ENCODE results near the gene ACTN4. TPM values are rescaled to one million over a fixed set of nuclear protein-coding genes. Genes with fewer than 3 reads are reported as not detected.
A peak's percentile ranks its signal among the peaks of the same experiment; 100 is the strongest.
"Not testable (repeated sequence)": the region's sequence is repeated elsewhere in the genome, so short reads cannot be mapped to it uniquely, and the experiment has no call there.

ACTN4 gene
- 100 to 1,000 TPM; 267 to 270 TPM for total RNA-seq

GRCh38 chr19:38647368-38647965 lies at the start of gene ACTN4:
ACTN4 (plus strand) TSS chr19:38647649; CDS start chr19:38647746, 97 bp downstream.
- Mint-ChIP-seq H3K4me3 (peak within 1 kb of the TSS; percentile 94), H3K27me3 (no peaks in the 10 kb centered on the region), H3K9me3 (no peaks in the 10 kb centered on the region), H3K27ac (peak within 1 kb of the TSS; percentile 53), H3K36me3 (peaks cover 4% of the 10 kb centered on the region), H3K4me1 (ENCODE audit: low read depth) (peaks cover 36% of the 10 kb centered on the region)
- CTCF ChIA-PET = interaction anchor here (0.6 to 2.9 kb wide), 10 partner anchors 9 to 283 kb away, joined by 3 to 22 read pairs (median 6); partner anchors contain the start of genes FAM98C, MAP4K1, MRPS12 and SARS2
- POLR2A ChIA-PET = interaction anchor here (0.7 to 1.9 kb wide), 8 partner anchors 9 to 283 kb away, joined by 3 to 9 read pairs (median 4); partner anchors contain the start of genes EIF3K, MRPS12 and SARS2
- intact Hi-C loops (cut with micrococcal nuclease) = loop anchor here (1.0 to 2.0 kb wide), 4 partner anchors 10 to 283 kb away; partner anchors contain the start of genes EIF3K, MRPS12 and SARS2
- DNase-seq = peak; percentile 100

- no peak for DNase-seq
- H3K36me3 Mint-ChIP-seq = peaks cover 37% of the 10 kb centered on the region
- intact Hi-C loops (cut with micrococcal nuclease) = no loop called here
- no peak overlapping the region for H3K4me3 Mint-ChIP-seq
- ChIA-PET POLR2A (no interaction called here), CTCF (no interaction called here)
- H3K9me3 Mint-ChIP-seq = no peaks in the 10 kb centered on the region
- no peaks in the 10 kb centered on the region for H3K4me1 Mint-ChIP-seq (ENCODE audit: low read depth)
- H3K27me3 Mint-ChIP-seq = no peaks in the 10 kb centered on the region
- no peak overlapping the region for H3K27ac Mint-ChIP-seq
These were observed 47.7 kb upstream of the ACTN4 start for GRCh38 chr19:38599722-38600121.

GRCh38 chr19:38602856-38603255 lies 44.6 kb upstream of the ACTN4 start:
- H3K27ac Mint-ChIP-seq; H3K27me3 Mint-ChIP-seq; intact Hi-C loops (cut with micrococcal nuclease); POLR2A ChIA-PET; CTCF ChIA-PET; H3K9me3 Mint-ChIP-seq; DNase-seq; H3K4me1 Mint-ChIP-seq (ENCODE audit: low read depth); H3K4me3 Mint-ChIP-seq: not testable (repeated sequence)
- H3K36me3 Mint-ChIP-seq = peaks cover 24% of the 10 kb centered on the region

GRCh38 chr19:38606131-38606530 lies 41.3 kb upstream of the ACTN4 start:
- H3K36me3 Mint-ChIP-seq = peaks cover 25% of the 10 kb centered on the region
- H3K27ac Mint-ChIP-seq = no peak overlapping the region
- H3K9me3 Mint-ChIP-seq = no peaks in the 10 kb centered on the region
- POLR2A ChIA-PET = no interaction called here
- CTCF ChIA-PET = interaction anchor here (0.6 kb wide), 1 partner anchor 248 kb away, joined by 6 read pairs; no protein-coding TSS in a partner anchor
- no peak for DNase-seq
- intact Hi-C loops (cut with micrococcal nuclease) = no loop called here
- no peak overlapping the region for H3K4me3 Mint-ChIP-seq
- no peaks in the 10 kb centered on the region for H3K4me1 Mint-ChIP-seq (ENCODE audit: low read depth)
- H3K27me3 Mint-ChIP-seq = no peaks in the 10 kb centered on the region

- no peak overlapping the region for H3K27ac Mint-ChIP-seq
- intact Hi-C loops (cut with micrococcal nuclease) = loop anchor here (10.0 kb wide), 2 partner anchors 209 to 321 kb away; partner anchors contain the start of genes FAM98C, MRPS12 and SARS2
These were observed 33.2 kb upstream of the ACTN4 start for GRCh38 chr19:38614289-38614688.

GRCh38 chr19:38615007-38615581 lies 32.4 kb upstream of the ACTN4 start:
- no peaks in the 10 kb centered on the region for H3K9me3 Mint-ChIP-seq
- POLR2A ChIA-PET = no interaction called here
- CTCF ChIA-PET = interaction anchor here (0.6 to 9.6 kb wide), 2 partner anchors 20 to 36 kb away, joined by 3 to 80 read pairs; no protein-coding TSS in a partner anchor
- H3K27me3 Mint-ChIP-seq = no peaks in the 10 kb centered on the region
- H3K4me3 Mint-ChIP-seq = peak overlapping the region; percentile 54
- intact Hi-C loops (cut with micrococcal nuclease) = loop anchor here (5.0 to 10.0 kb wide), 3 partner anchors 58 to 320 kb away; partner anchors contain the start of genes FAM98C, MRPS12 and SARS2
- DNase-seq = no peak
- peaks cover 37% of the 10 kb centered on the region for H3K4me1 Mint-ChIP-seq (ENCODE audit: low read depth)
- H3K27ac Mint-ChIP-seq = peak overlapping the region; percentile 66
- H3K36me3 Mint-ChIP-seq = peaks cover 36% of the 10 kb centered on the region

More at GRCh38 chr19:38614289-38614688, 33.2 kb upstream of the ACTN4 start:
- H3K4me1 Mint-ChIP-seq (ENCODE audit: low read depth) = peaks cover 32% of the 10 kb centered on the region
- ChIA-PET POLR2A (no interaction called here), CTCF (interaction anchor here (0.6 to 9.6 kb wide), 2 partner anchors 21 to 59 kb away, joined by 3 to 80 read pairs; no protein-coding TSS in a partner anchor)
- H3K4me3 Mint-ChIP-seq = no peak overlapping the region
- no peak for DNase-seq
- no peaks in the 10 kb centered on the region for H3K9me3 Mint-ChIP-seq
- no peaks in the 10 kb centered on the region for H3K27me3 Mint-ChIP-seq
- H3K36me3 Mint-ChIP-seq = peaks cover 37% of the 10 kb centered on the region

- no peaks in the 10 kb centered on the region for H3K27me3 Mint-ChIP-seq
- intact Hi-C loops (cut with micrococcal nuclease) = loop anchor here (5.0 to 10.0 kb wide), 3 partner anchors 59 to 319 kb away; partner anchors contain the start of genes FAM98C, MRPS12 and SARS2
- POLR2A ChIA-PET = no interaction called here
- peaks cover 31% of the 10 kb centered on the region for H3K36me3 Mint-ChIP-seq
- H3K9me3 Mint-ChIP-seq = no peaks in the 10 kb centered on the region
- H3K27ac Mint-ChIP-seq = peak overlapping the region; percentile 92
- DNase-seq = peak; percentile 36
- CTCF ChIA-PET = interaction anchor here (4.8 to 9.6 kb wide), 3 partner anchors 19 to 213 kb away, joined by 20 to 80 read pairs (median 50); partner anchors contain the start of gene FAM98C
- H3K4me1 Mint-ChIP-seq (ENCODE audit: low read depth) = peaks cover 41% of the 10 kb centered on the region
- H3K4me3 Mint-ChIP-seq = peak overlapping the region; percentile 99
These were observed 31.2 kb upstream of the ACTN4 start for GRCh38 chr19:38616265-38616664.

GRCh38 chr19:38617283-38617763 lies 30.1 kb upstream of the ACTN4 start:
- Mint-ChIP-seq H3K27me3 (no peaks in the 10 kb centered on the region), H3K4me1 (ENCODE audit: low read depth) (peaks cover 44% of the 10 kb centered on the region), H3K9me3 (no peaks in the 10 kb centered on the region), H3K4me3 (peak overlapping the region; percentile 99), H3K36me3 (peaks cover 37% of the 10 kb centered on the region), H3K27ac (peak overlapping the region; percentile 92)
- intact Hi-C loops (cut with micrococcal nuclease) = loop anchor here (5.0 to 10.0 kb wide), 3 partner anchors 60 to 317 kb away; partner anchors contain the start of genes FAM98C, MRPS12 and SARS2
- DNase-seq = peak; percentile 51
- ChIA-PET CTCF (interaction anchor here (0.8 to 9.6 kb wide), 7 partner anchors 16 to 214 kb away, joined by 4 to 80 read pairs (median 20); partner anchors contain the start of genes ACTN4 and FAM98C), POLR2A (interaction anchor here (0.8 to 2.0 kb wide), 3 partner anchors 30 to 215 kb away, joined by 3 to 6 read pairs (median 3); partner anchors contain the start of genes ACTN4 and FAM98C)

- peak; percentile 86 for DNase-seq
- Mint-ChIP-seq H3K27ac (peak within 1 kb of the TSS; percentile 92), H3K4me1 (ENCODE audit: low read depth) (peaks cover 39% of the 10 kb centered on the region), H3K36me3 (peaks cover 34% of the 10 kb centered on the region), H3K27me3 (no peaks in the 10 kb centered on the region), H3K4me3 (peak within 1 kb of the TSS; percentile 99), H3K9me3 (no peaks in the 10 kb centered on the region)
- ChIA-PET CTCF (interaction anchor here (0.8 to 9.6 kb wide), 12 partner anchors 17 to 794 kb away, joined by 3 to 80 read pairs (median 6); partner anchors contain the start of genes ACTN4, FAM98C, MRPS12 and PLEKHG2), POLR2A (interaction anchor here (0.8 to 2.0 kb wide), 12 partner anchors 10 to 312 kb away, joined by 3 to 9 read pairs (median 4); partner anchors contain the start of genes ACTN4, CATSPERG, FAM98C and PSMD8)
- intact Hi-C loops (cut with micrococcal nuclease) = loop anchor here (1.0 to 10.0 kb wide), 5 partner anchors 19 to 317 kb away; partner anchors contain the start of genes FAM98C, MRPS12 and SARS2
These were observed 29.5 kb upstream of the ACTN4 start, which contains the start of gene MAP4K1 for GRCh38 chr19:38617764-38618589. MAP4K1 (minus strand) TSS chr19:38617953; CDS start chr19:38617895, 58 bp downstream.

GRCh38 chr19:38618590-38619360 lies 28.7 kb upstream of the ACTN4 start, which contains the start of gene EIF3K:
EIF3K (plus strand) TSS chr19:38619188; CDS start chr19:38619269, 81 bp downstream.
- POLR2A ChIA-PET = interaction anchor here (0.6 to 2.0 kb wide), 11 partner anchors 10 to 311 kb away, joined by 3 to 9 read pairs (median 4); partner anchors contain the start of genes ACTN4, CATSPERG, FAM98C and PSMD8
- intact Hi-C loops (cut with micrococcal nuclease) = loop anchor here (1.0 to 10.0 kb wide), 6 partner anchors 18 to 316 kb away; partner anchors contain the start of genes ACTN4, FAM98C, MRPS12 and SARS2
- no peaks in the 10 kb centered on the region for H3K9me3 Mint-ChIP-seq
- CTCF ChIA-PET = interaction anchor here (0.6 to 9.6 kb wide), 13 partner anchors 16 to 793 kb away, joined by 3 to 80 read pairs (median 5); partner anchors contain the start of genes FAM98C, MRPS12, PLEKHG2 and SARS2
- H3K27me3 Mint-ChIP-seq = no peaks in the 10 kb centered on the region
- H3K27ac Mint-ChIP-seq = peak within 1 kb of the TSS; percentile 92
- peaks cover 30% of the 10 kb centered on the region for H3K36me3 Mint-ChIP-seq
- peak; percentile 99 for DNase-seq
- peaks cover 34% of the 10 kb centered on the region for H3K4me1 Mint-ChIP-seq (ENCODE audit: low read depth)
- H3K4me3 Mint-ChIP-seq = peak within 1 kb of the TSS; percentile 99

Measured in activated CD4-positive, alpha-beta memory T cell treated with anti-CD3 and anti-CD28 coated beads for 36 hours (primary cell).